ENCODE measurements around the gene RSU1.

RSU1 gene

GRCh38 chr10:16856092-16856491, 38.9 kb upstream of the RSU1 start:
- TF ChIP-seq CTCF (IDR thresholded peaks at IDR 0.05; ENCODE audit: low read depth, low read length, missing control alignments): no peak
- H3K4me3 ChIP-seq (ENCODE audit: low read depth, low read length): no peak overlapping the region
- in situ Hi-C loops (cut with HindIII; ENCODE audit: low sequenced_read_pairs): no loop called here
- no peak for DNase-seq (ENCODE audit: low read depth)

- no peak for DNase-seq (ENCODE audit: low read depth)
- no peak for TF ChIP-seq CTCF (IDR thresholded peaks at IDR 0.05; ENCODE audit: low read depth, low read length, missing control alignments)
- in situ Hi-C loops (cut with HindIII; ENCODE audit: low sequenced_read_pairs): no loop called here
- no peak overlapping the region for H3K4me3 ChIP-seq (ENCODE audit: low read depth, low read length)
These were observed 37.4 kb upstream of the RSU1 start for GRCh38 chr10:16854623-16855022.

- no peak for TF ChIP-seq CTCF (IDR thresholded peaks at IDR 0.05; ENCODE audit: low read depth, low read length, missing control alignments)
- DNase-seq (ENCODE audit: low read depth): no peak
- in situ Hi-C loops (cut with HindIII; ENCODE audit: low sequenced_read_pairs): no loop called here
- no peak overlapping the region for H3K4me3 ChIP-seq (ENCODE audit: low read depth, low read length)
These were observed 36.6 kb upstream of the RSU1 start for GRCh38 chr10:16853809-16854208.

GRCh38 chr10:16853201-16853600, 36.0 kb upstream of the RSU1 start:
- TF ChIP-seq CTCF (IDR thresholded peaks at IDR 0.05; ENCODE audit: low read depth, low read length, missing control alignments): peak; percentile 61
- no peak for DNase-seq (ENCODE audit: low read depth)
- in situ Hi-C loops (cut with HindIII; ENCODE audit: low sequenced_read_pairs): no loop called here
- H3K4me3 ChIP-seq (ENCODE audit: low read depth, low read length): no peak overlapping the region

GRCh38 chr10:16852624-16853023, 35.4 kb upstream of the RSU1 start:
- TF ChIP-seq CTCF (IDR thresholded peaks at IDR 0.05; ENCODE audit: low read depth, low read length, missing control alignments): no peak
- H3K4me3 ChIP-seq (ENCODE audit: low read depth, low read length): no peak overlapping the region
- in situ Hi-C loops (cut with HindIII; ENCODE audit: low sequenced_read_pairs): no loop called here
- DNase-seq (ENCODE audit: low read depth): no peak

GRCh38 chr10:16848562-16849154, 31.4 kb upstream of the RSU1 start:
- in situ Hi-C loops (cut with HindIII; ENCODE audit: low sequenced_read_pairs): loop anchor here (25.0 kb wide), 1 partner anchor 739 kb away; no protein-coding TSS in a partner anchor
- no peak for DNase-seq (ENCODE audit: low read depth)
- no peak for TF ChIP-seq CTCF (IDR thresholded peaks at IDR 0.05; ENCODE audit: low read depth, low read length, missing control alignments)
- H3K4me3 ChIP-seq (ENCODE audit: low read depth, low read length): no peak overlapping the region

All from astrocyte of the cerebellum (primary cell).